Heart left ventricle (tissue), 16 donors: ENCODE data around the gene BET1L. TPM values are rescaled to one million over a fixed set of nuclear protein-coding genes. Genes with fewer than 3 reads are reported as not detected.
A peak's percentile ranks its signal among the peaks of the same experiment; 100 is the strongest.

Source experiments
- ATAC-seq, 4 donors: fragments of 200-7000 bp; cut with Tn5 transposase; one replicate each; pipeline ENCODE4 v1.9.1; 2020 to 2022; ENCODE audit warnings: moderate library complexity in 4 of 4, mild to moderate bottlenecking in 3 of 4, moderate number of reproducible peaks in 1 of 4
- DNase-seq, 5 donors: peaks; one replicate each; pipeline ENCODE4 v3.0.0-alpha.2; 2020
- H3K27ac ChIP-seq, 12 donors: fragments of 200-600 bp; sonication (generic) in 4 of 12; one replicate each; pipeline versions ENCODE4 v1.5.0 to v1.8.0; 2016 to 2022; ENCODE audit warnings: mild to moderate bottlenecking in 2 of 12
- H3K27me3 ChIP-seq, 9 donors: fragments of 200-600 bp; sonication (generic) in 2 of 9; one replicate each; pipeline versions ENCODE4 v1.5.1 to v1.8.0; 2016 to 2022; ENCODE audit warnings: mild to moderate bottlenecking in 3 of 9
- H3K36me3 ChIP-seq, 9 donors: fragments of 200-600 bp; sonication (generic) in 2 of 9; one replicate each; pipeline versions ENCODE4 v1.5.0 to v1.8.0; 2018 to 2022; ENCODE audit warnings: mild to moderate bottlenecking in 2 of 9
- H3K4me1 ChIP-seq, 12 donors: fragments of 200-600 bp; sonication (generic) in 4 of 12; one replicate each; pipeline versions ENCODE4 v1.5.0 to v1.8.0; 2016 to 2022; ENCODE audit warnings: mild to moderate bottlenecking in 3 of 12
- H3K4me3 ChIP-seq, 12 donors: fragments of 200-600 bp; sonication (generic) in 4 of 12; one replicate each; pipeline versions ENCODE4 v1.5.0 to v1.8.0; 2017 to 2022; ENCODE audit warnings: mild to moderate bottlenecking in 9 of 12, moderate library complexity in 4 of 12
- H3K9me3 ChIP-seq, 12 donors: fragments of 200-600 bp; sonication (generic) in 4 of 12; one replicate each; pipeline versions ENCODE4 v1.5.0 to v1.8.0; 2016 to 2022; ENCODE audit warnings: mild to moderate bottlenecking in 1 of 12
- POLR2A ChIP-seq, 2 donors: fragments of 450-650 bp; IDR thresholded peaks; one replicate each; pipeline ENCODE4 v1.6.1; 2017; ENCODE audit warnings: antibody characterized with exemption in 2 of 2, mild to moderate bottlenecking in 2 of 2, moderate library complexity in 2 of 2
- WGBS, 4 donors: extraction: QIAGEN DNeasy Blood & Tissue Kit in 2 of 4; methylation state at CpG; one replicate each; pipeline versions ENCODE4 v1.1.5 to v1.1.7; 2013 to 2018; 5-methylcytosine and 5-hydroxymethylcytosine counted together
- intact Hi-C, 10 donors: fragments of 100-400 bp; cut with DNase I; formaldehyde crosslinking; loops; one replicate each; pipeline versions ENCODE4 v1.11.1 to v1.14.2; 2022
- polyA plus RNA-seq, 2 donors: library from polyadenylated mRNA; stranded (reverse); fragments of 200-250 nt; gene quantifications; one replicate each; pipeline ENCODE4 v1.2.3, GENCODE V29; 2013
- total RNA-seq, 9 donors: library from RNA; depleted of rRNA in 2 of 9; stranded (reverse); fragments of >200 nt in 2 of 9; fragmentation: NEBNext Ultra II Directional in 3 of 9; extraction: Animal tissue kit (Norgen Biotek cat#: 25700) in 3 of 9; gene quantifications; one replicate each; pipeline versions ENCODE4 v1.1.0 to v1.2.4, GENCODE V29; 2016 to 2023
- TF ChIP-seq, protein P1 (sequence below), 12 donors: fragments of 200-600 bp; sonication (generic) in 4 of 12; IDR thresholded peaks; one replicate each; pipeline versions ENCODE4 v1.5.0 to v1.8.0; 2018 to 2022; ENCODE audit warnings: antibody characterized with exemption in 12 of 12, mild to moderate bottlenecking in 5 of 12
- donor health status: ischemic (EF 13 %, LVEDD 7.1; RV severe dilation, severe dysfunction).
- donor health status: healthy with polysubstance abuse.
- donor health status: DM: no; HTN: yes; CAD: no.
- donor health status: DM: no; HTN: no; CAD: no.
- donor health status: ischemic (EF 25% LVEDD 6.9; RV normal size, moderate dysfunction).
- donor health status: ischemic (EF 25% LVEDD 5.7; RV mildly dilated, moderate dysfunction).
- donor health status: healthy.
- donor health status: DM: yes; HTN: yes; CAD: no.
- donor health status: ischemic (EF 35%, LVEDD 5.7; RV mildly dilated, moderate dysfunction).
- donor health status: nonischemic (EF 11% LVEDD 7.7; RV severe dilation, severe dysfunction).
- donor health status: DM: yes; HTN: yes; CAD: no.
- donor health status: PGD.
- donor health status: ischemic (EF 29% LVEDD 5.4; RV normal size, mild dysfunction).
- donor health status: nonischemic (EF 23%, LVEDD 6.1; RV moderate dilation, normal function).

The BET1L gene
- total and polyA plus RNA-seq, 11 donors, result 12.9 to 32.2 (median 20.9) TPM

DNA sequence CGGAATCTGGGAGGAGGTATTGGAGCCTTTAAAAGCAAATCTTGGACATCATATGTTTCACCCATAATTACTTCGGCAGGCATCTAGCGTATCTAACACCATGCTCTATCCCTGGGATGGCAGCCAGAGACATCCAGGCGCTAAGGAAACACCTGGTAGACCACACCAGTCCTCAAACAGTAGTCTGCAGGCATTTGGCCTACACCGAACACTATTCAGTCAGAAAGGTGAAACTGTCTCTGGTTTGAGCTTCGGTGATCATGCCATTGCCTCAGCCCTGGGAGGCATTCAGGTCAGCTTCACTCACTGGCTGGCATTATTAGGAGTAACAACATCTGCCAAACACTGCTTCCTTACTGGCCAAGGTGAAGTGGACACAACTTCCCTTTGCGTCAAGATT, 17.2 kb upstream of the BET1L start:
- H3K36me3 ChIP-seq, result peaks cover 0 to 26% (median 3%) of the 10 kb centered on the region in 9 donors
- H3K9me3 ChIP-seq, result no peaks in the 10 kb centered on the region
- no peaks in the 10 kb centered on the region for H3K27me3 ChIP-seq
- DNase-seq (no peak), ATAC-seq (peak in 1 of 4 donors; percentile 47)
- no peak overlapping the region for H3K4me3 ChIP-seq
- TF ChIP-seq, protein P1, sequence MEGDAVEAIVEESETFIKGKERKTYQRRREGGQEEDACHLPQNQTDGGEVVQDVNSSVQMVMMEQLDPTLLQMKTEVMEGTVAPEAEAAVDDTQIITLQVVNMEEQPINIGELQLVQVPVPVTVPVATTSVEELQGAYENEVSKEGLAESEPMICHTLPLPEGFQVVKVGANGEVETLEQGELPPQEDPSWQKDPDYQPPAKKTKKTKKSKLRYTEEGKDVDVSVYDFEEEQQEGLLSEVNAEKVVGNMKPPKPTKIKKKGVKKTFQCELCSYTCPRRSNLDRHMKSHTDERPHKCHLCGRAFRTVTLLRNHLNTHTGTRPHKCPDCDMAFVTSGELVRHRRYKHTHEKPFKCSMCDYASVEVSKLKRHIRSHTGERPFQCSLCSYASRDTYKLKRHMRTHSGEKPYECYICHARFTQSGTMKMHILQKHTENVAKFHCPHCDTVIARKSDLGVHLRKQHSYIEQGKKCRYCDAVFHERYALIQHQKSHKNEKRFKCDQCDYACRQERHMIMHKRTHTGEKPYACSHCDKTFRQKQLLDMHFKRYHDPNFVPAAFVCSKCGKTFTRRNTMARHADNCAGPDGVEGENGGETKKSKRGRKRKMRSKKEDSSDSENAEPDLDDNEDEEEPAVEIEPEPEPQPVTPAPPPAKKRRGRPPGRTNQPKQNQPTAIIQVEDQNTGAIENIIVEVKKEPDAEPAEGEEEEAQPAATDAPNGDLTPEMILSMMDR (IDR thresholded peaks at IDR 0.05), result no peak
- no peak for TF ChIP-seq POLR2A (IDR thresholded peaks at IDR 0.05)
- H3K4me1 ChIP-seq, result peaks cover 0 to 14% (median 0%) of the 10 kb centered on the region in 12 donors
- H3K27ac ChIP-seq, result peak overlapping the region in 1 of 12 donors; percentile 42
- intact Hi-C loops, result no loop called here
- 64 to 75% (median 69%) methylated on average over 6 to 7 of the region's 7 CpGs for WGBS, 4 donors

DNA sequence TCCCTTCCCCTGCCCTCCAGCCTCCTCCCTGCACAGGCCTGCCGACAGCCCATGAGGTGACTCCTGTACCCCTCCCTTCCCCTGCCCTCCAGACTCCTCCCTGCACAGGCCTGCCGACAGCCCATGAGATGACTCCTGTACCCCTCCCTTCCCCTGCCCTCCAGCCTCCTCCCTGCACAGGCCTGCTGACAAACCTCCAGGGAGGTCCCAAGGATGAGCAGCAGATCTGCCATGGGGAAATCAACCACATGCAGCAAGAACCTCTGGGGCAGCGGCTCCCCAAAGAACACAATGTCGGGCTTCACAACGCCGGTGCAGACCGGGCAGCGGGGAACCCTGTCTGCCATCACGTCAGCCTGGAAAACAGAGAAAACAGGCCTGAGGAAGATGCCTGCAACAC, 16.7 kb upstream of the BET1L start:
- Histone ChIP-seq H3K4me3 (no peak overlapping the region), H3K36me3 (peaks cover 0 to 26% (median 2%) of the 10 kb centered on the region in 9 donors), H3K27me3 (no peaks in the 10 kb centered on the region), H3K9me3 (no peaks in the 10 kb centered on the region), H3K27ac (peak overlapping the region in 1 of 12 donors; percentile 42), H3K4me1 (peaks cover 0 to 14% (median 0%) of the 10 kb centered on the region in 12 donors)
- ATAC-seq (no peak), DNase-seq (no peak)
- no peak for TF ChIP-seq POLR2A (IDR thresholded peaks at IDR 0.05)
- TF ChIP-seq, protein P1 (IDR thresholded peaks at IDR 0.05), result no peak
- intact Hi-C loops, result no loop called here
- WGBS, 4 donors, result 71 to 90% (median 79%) methylated on average over 7 to 9 of the region's 9 CpGs

DNA sequence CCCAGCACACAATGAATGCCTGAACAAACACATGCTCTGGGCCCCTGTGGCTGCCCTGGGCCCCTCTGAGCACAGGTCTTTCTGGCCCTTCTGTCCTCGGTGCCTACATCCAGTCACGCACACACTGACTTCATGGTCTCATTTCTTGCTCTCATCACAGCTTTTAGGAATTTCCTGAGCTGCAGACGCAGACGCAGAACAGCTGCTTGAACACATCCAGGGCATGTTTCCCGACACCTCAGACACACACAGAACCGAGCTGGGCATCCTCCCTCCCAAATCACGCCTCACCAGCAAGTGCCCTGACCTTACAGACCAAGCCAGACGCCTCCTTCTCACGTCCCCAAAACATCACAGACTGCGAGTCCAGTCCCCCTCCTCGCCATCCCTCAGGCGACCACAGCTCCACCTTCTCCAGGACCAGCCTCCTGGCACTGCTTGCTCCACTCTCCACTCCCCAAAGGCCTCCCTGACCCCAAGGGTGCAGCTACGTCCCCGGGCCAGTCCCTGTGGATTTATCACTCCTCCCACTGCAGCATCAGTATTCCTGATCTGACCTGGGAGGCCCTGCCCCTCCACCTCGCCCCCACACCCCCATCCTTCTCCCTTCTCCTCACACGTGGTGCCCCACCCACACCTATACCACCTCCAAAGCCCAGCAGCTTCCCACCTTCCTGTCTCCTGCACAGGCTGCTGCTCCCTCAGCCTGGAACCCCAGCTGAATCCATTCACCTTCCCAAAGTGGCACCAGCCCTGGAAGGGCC, 16.0 kb upstream of the BET1L start:
- WGBS, 4 donors, result 74 to 83% (median 79%) methylated on average over 16 of the region's 16 CpGs
- DNase-seq, result no peak

More for the DNA sequence above, 16.0 kb upstream of the BET1L start:
- TF ChIP-seq, protein P1 (IDR thresholded peaks at IDR 0.05), result no peak
- no peak for TF ChIP-seq POLR2A (IDR thresholded peaks at IDR 0.05)
- Histone ChIP-seq H3K27ac (peak overlapping the region in 1 of 12 donors; percentile 57), H3K4me1 (peaks cover 0 to 14% (median 0%) of the 10 kb centered on the region in 12 donors), H3K9me3 (no peaks in the 10 kb centered on the region), H3K4me3 (no peak overlapping the region), H3K36me3 (peaks cover 0 to 28% (median 9%) of the 10 kb centered on the region in 9 donors), H3K27me3 (no peaks in the 10 kb centered on the region)
- peak in 1 of 4 donors; percentile 29 for ATAC-seq
- intact Hi-C loops, result no loop called here
